GM12873 (cell line): ENCODE measurements around the gene OR10H5.

Source experiments
- CTCF ChIP-seq: IDR thresholded peaks from 2 replicates; pipeline ENCODE4 v1.5.1; 2012; ENCODE audit warnings: low read depth, mild to moderate bottlenecking, moderate library complexity, low read length, control low read depth; ENCODE audit not compliant: insufficient read depth; ENCODE audit errors: missing control alignments

Gene OR10H5

GRCh38 chr19:15782211-15782610 lies 5.2 kb upstream of the OR10H5 start:
- no peak for TF ChIP-seq CTCF

DNA sequence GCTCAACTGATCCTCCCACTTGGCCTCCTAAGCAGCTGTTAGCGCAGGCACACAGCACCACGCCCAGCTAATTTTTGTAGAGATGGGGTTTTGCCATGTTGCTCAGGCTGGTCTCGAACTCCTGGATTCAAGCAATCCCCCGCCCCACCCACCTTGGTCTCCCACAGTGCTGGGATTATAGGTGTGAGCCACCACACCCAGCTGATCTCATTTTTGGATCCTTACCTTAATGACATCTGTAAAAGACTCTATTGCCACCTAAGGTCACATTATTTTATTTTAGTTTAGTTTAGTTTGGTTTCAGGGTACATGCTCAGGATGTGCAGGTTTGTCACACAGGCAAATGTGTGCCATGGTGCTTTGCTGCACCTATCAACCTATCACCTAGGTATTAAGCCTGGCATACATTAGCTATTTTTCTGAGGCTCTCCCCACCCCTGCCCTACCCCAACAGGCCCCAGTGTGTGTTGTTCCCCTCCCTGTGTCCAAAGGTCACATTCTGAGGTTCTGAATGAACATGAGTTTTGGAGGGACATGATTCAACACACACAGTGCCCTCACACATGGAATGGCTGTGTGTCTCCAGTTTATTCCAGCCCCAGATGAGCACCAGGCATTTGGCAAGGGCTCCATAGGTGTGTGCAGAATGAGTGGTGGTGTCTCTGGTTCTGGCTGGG lies 1.3 kb downstream of the OR10H5 start:
- TF ChIP-seq CTCF: no peak

- no peak for TF ChIP-seq CTCF
Measured at GRCh38 chr19:15790096-15790495, 2.6 kb downstream of the OR10H5 start.

DNA sequence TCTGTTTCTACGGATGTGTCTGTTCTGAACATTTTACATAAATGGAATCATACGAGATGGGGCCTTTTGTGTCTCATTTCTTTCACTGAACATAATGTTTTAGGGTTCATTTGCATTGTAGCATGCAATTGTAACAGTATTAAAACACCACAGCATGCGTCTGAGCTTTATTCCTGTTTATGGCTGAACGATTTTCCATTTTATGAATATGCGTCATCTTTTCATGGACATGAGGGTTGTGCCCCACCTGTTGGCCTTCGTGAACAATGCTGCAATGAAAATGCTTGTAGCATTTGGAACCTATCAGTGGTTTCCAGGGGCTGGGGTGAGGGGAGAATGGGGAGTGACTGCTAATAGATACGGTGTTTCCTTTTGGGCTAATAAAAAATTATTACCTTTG lies 22.9 kb downstream of the OR10H5 start:
- TF ChIP-seq CTCF: no peak

DNA sequence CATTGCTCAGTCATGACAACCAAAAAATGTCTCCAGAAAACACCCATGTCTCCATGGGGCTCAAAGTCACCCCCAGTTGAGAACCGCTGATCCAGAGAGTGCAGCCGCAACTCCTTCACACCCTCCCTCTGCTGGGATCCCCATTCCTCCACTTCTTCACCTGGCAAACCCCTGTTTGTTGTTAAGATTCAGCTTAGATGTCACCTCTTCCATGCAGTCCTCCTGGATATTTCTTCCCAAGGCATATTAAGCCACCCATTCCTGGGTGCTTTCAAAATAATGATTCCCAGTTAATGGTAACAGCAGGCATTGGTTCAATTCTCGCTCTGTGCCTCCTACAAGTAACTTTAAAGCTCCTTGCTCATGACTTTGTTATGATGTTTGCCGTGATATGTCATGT lies 24.0 kb downstream of the OR10H5 start:
- TF ChIP-seq CTCF: no peak

DNA sequence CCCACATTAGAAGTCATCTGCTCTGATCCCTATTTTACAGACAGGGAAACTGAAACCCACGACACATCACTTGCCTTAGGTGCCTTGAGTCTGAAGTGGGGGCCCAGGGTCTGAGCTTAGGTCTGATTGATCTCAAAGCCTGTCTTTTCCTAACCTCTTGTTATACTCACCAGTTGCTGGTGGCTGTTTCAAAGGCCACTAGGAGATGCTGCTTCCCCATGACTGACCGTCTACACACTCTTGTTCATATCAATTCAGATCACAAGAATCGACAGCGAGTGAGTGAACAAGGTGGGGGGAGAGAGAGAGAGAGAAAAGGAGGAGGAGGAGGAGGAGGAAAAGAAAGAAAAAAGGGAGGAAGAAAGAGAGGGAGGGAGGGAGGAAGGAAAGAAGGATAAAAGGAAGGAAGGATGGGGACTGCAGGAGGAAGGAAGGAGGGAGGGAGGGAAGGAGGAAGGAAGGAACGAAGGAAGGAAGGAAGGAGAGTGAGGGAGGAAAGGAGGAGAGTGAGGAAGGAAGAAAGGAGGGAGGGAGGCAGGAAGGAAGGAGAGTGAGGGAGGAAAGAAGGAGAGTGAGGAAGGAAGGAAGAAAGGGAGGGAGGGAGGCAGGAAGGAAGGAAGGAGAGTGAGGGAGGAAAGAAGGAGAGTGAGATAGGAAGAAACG lies 24.7 kb downstream of the OR10H5 start:
- TF ChIP-seq CTCF: peak; percentile 33

GRCh38 chr19:15813916-15814315 lies 26.5 kb downstream of the OR10H5 start:
- no peak for TF ChIP-seq CTCF
